Measurements from ENCODE around the gene STAC.
"Not testable (repeated sequence)": the region's sequence is repeated elsewhere in the genome, so short reads cannot be mapped to it uniquely, and the experiment has no call there.

The STAC gene

GRCh38 chr3:36451816-36452215, 71.5 kb downstream of the STAC start:
- no peak overlapping the region for H3K4me3 ChIP-seq (ENCODE audit: low read depth, low read length)
- TF ChIP-seq, protein P1, sequence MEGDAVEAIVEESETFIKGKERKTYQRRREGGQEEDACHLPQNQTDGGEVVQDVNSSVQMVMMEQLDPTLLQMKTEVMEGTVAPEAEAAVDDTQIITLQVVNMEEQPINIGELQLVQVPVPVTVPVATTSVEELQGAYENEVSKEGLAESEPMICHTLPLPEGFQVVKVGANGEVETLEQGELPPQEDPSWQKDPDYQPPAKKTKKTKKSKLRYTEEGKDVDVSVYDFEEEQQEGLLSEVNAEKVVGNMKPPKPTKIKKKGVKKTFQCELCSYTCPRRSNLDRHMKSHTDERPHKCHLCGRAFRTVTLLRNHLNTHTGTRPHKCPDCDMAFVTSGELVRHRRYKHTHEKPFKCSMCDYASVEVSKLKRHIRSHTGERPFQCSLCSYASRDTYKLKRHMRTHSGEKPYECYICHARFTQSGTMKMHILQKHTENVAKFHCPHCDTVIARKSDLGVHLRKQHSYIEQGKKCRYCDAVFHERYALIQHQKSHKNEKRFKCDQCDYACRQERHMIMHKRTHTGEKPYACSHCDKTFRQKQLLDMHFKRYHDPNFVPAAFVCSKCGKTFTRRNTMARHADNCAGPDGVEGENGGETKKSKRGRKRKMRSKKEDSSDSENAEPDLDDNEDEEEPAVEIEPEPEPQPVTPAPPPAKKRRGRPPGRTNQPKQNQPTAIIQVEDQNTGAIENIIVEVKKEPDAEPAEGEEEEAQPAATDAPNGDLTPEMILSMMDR (IDR thresholded peaks at IDR 0.05; ENCODE audit: borderline replicate concordance, insufficient read depth, low read depth, low read length): no peak

GRCh38 chr3:36453213-36453612, 72.9 kb downstream of the STAC start:
- H3K4me3 ChIP-seq (ENCODE audit: low read depth, low read length): not testable (repeated sequence)

- not testable (repeated sequence) for H3K4me3 ChIP-seq (ENCODE audit: low read depth, low read length)
These were observed 73.6 kb downstream of the STAC start for GRCh38 chr3:36453896-36454295.

- H3K4me3 ChIP-seq (ENCODE audit: low read depth, low read length): no peak overlapping the region
- TF ChIP-seq, protein P1 (IDR thresholded peaks at IDR 0.05; ENCODE audit: borderline replicate concordance, insufficient read depth, low read depth, low read length): no peak
These were observed 75.1 kb downstream of the STAC start for GRCh38 chr3:36455406-36455805.

GRCh38 chr3:36456784-36457183, 76.5 kb downstream of the STAC start:
- TF ChIP-seq, protein P1 (IDR thresholded peaks at IDR 0.05; ENCODE audit: borderline replicate concordance, insufficient read depth, low read depth, low read length): no peak

GRCh38 chr3:36457667-36458066, 77.4 kb downstream of the STAC start:
- no peak overlapping the region for H3K4me3 ChIP-seq (ENCODE audit: low read depth, low read length)
- TF ChIP-seq, protein P1 (IDR thresholded peaks at IDR 0.05; ENCODE audit: borderline replicate concordance, insufficient read depth, low read depth, low read length): no peak

More at GRCh38 chr3:36456784-36457183, 76.5 kb downstream of the STAC start:
- H3K4me3 ChIP-seq (ENCODE audit: low read depth, low read length): no peak overlapping the region

- TF ChIP-seq, protein P1 (IDR thresholded peaks at IDR 0.05; ENCODE audit: borderline replicate concordance, insufficient read depth, low read depth, low read length): no peak
These were observed 78.9 kb downstream of the STAC start for GRCh38 chr3:36459177-36459576.

GRCh38 chr3:36461597-36461996, 81.3 kb downstream of the STAC start:
- TF ChIP-seq, protein P1 (IDR thresholded peaks at IDR 0.05; ENCODE audit: borderline replicate concordance, insufficient read depth, low read depth, low read length): no peak
- no peak overlapping the region for H3K4me3 ChIP-seq (ENCODE audit: low read depth, low read length)

More at GRCh38 chr3:36459177-36459576, 78.9 kb downstream of the STAC start:
- no peak overlapping the region for H3K4me3 ChIP-seq (ENCODE audit: low read depth, low read length)

DNA sequence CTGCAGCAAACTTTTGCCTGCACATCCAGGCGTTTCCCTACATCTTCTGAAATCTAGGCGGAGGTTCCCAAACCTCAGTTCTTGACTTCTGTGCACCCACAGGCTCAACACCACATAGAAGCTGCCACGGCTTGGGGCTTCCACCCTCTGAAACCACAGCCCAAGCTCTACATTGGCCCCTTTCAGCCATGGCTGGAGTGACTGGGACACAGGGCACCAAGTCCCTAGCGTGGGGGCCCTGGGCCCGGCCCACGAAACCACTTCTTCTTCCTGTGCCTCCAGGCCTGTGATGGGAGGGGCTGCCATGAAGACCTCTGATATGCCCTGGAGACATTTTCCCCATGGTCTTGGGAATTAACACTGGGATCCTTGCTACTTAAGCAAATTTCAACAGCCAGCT, 91.7 kb downstream of the STAC start:
- not testable (repeated sequence) for H3K4me3 ChIP-seq (ENCODE audit: low read depth, low read length)
